Subcutaneous adipose tissue (tissue), 4 donors: Measurements from ENCODE around the gene QRSL1. TPM values are rescaled to one million over a fixed set of nuclear protein-coding genes. Genes with fewer than 3 reads are reported as not detected.

Source experiments
- total RNA-seq, 4 donors: library from RNA; depleted of rRNA; stranded (reverse); fragments of >200 nt; gene quantifications; one replicate each; pipeline ENCODE4 v1.1.0, GENCODE V29; 2016
- TF ChIP-seq, protein P1 (sequence below): fragments of 450-650 bp; IDR thresholded peaks from one replicate; pipeline ENCODE4 v1.5.1; 2016; ENCODE audit warnings: low read depth, mild to moderate bottlenecking, control low read depth, antibody characterized with exemption, moderate library complexity

The QRSL1 gene
- total RNA-seq, 4 donors from 2014 or later, result 6.4 to 12.9 (median 7.9) TPM

DNA sequence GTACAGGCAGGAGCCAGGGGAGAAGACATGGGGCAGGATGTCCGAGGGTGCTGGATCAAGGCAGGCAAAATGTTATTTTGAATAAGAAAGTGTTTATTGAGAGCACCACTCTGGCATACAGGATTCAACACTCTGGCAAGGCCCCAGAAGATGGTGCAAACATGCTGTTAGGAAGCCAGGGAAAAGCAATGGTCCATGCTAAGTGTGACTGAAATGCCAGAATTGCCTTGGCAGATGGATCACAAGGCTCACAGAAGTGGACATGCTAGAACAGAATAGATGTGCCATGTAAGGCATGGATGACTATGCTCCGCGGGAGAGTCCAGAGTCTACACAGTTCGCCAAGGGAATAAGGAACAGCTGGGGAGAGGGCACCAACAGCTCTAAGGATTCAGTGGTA, 54.6 kb downstream of the QRSL1 start:
- TF ChIP-seq, protein P1, sequence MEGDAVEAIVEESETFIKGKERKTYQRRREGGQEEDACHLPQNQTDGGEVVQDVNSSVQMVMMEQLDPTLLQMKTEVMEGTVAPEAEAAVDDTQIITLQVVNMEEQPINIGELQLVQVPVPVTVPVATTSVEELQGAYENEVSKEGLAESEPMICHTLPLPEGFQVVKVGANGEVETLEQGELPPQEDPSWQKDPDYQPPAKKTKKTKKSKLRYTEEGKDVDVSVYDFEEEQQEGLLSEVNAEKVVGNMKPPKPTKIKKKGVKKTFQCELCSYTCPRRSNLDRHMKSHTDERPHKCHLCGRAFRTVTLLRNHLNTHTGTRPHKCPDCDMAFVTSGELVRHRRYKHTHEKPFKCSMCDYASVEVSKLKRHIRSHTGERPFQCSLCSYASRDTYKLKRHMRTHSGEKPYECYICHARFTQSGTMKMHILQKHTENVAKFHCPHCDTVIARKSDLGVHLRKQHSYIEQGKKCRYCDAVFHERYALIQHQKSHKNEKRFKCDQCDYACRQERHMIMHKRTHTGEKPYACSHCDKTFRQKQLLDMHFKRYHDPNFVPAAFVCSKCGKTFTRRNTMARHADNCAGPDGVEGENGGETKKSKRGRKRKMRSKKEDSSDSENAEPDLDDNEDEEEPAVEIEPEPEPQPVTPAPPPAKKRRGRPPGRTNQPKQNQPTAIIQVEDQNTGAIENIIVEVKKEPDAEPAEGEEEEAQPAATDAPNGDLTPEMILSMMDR, result no peak

DNA sequence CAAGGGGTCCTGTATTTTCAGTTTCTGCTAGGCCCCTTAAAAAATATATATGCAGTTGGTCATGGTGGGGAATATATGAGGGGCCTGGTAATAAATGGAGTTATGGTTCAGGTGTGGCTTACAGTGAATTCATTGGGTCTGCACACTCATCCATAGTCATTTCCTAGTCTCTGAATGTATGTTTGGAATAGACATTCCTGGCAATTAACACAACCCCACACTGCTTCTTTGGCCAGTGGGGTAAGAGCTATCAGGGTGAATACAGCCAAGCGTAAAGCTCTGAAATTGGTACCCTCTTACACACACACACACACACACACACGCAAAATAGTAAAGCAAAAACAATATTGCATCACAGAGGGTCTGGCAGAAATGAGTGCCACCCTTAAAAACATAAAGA, 56.5 kb downstream of the QRSL1 start:
- TF ChIP-seq, protein P1, result no peak

- TF ChIP-seq, protein P1, result no peak
These were observed 59.0 kb downstream of the QRSL1 start for GRCh38 chr6:106688177-106688951.

GRCh38 chr6:106692112-106692818, 62.9 kb downstream of the QRSL1 start:
- TF ChIP-seq, protein P1, result no peak

DNA sequence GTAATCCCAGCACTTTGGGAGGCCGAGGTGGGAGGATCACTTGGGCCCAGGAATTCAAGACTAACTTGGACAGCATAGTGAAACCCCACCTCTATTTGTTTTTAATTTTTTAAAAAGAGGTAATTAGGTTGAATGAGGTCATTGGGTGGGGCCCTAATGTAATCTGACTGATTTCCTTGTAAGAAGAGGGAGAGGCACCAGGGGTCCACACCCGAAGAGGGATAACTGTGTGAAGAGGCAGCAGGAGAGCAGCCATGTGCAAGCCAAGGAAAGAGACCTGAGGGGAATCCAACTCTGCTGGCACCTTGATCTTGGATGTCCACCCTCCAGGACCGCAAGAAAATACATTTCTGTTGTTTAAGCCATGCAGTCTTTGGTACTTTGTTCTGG, 63.4 kb downstream of the QRSL1 start:
- TF ChIP-seq, protein P1, result no peak

GRCh38 chr6:106693418-106693817, 64.0 kb downstream of the QRSL1 start:
- TF ChIP-seq, protein P1, result no peak

GRCh38 chr6:106694343-106694742, 65.0 kb downstream of the QRSL1 start:
- TF ChIP-seq, protein P1, result no peak
